ENCODE data around the gene TMEM54.
A peak's percentile ranks its signal among the peaks of the same experiment; 100 is the strongest.

TMEM54 gene

GRCh38 chr1:32900956-32901822 lies at the start of gene TMEM54:
TMEM54 (minus strand) TSS chr1:32901389; CDS start chr1:32901238, 151 bp downstream.
- H3K4me3 ChIP-seq (replicated peaks in 1 of 2; ENCODE audit: low read depth in 2 of 2, low read length in 2 of 2): peak within 1 kb of the TSS; percentile 64 to 65
- TF ChIP-seq CTCF (IDR thresholded peaks at IDR 0.05; ENCODE audit: low read depth, low read length): no peak
- no peak for DNase-seq (ENCODE audit: low read depth in 2 of 2)

- H3K4me3 ChIP-seq (replicated peaks in 1 of 2; ENCODE audit: low read depth in 2 of 2, low read length in 2 of 2): no peak overlapping the region
- no peak for DNase-seq (ENCODE audit: low read depth in 2 of 2)
- TF ChIP-seq CTCF (IDR thresholded peaks at IDR 0.05; ENCODE audit: low read depth, low read length): no peak
Measured at GRCh38 chr1:32949519-32949918, 48.3 kb upstream of the TMEM54 start.

DNA sequence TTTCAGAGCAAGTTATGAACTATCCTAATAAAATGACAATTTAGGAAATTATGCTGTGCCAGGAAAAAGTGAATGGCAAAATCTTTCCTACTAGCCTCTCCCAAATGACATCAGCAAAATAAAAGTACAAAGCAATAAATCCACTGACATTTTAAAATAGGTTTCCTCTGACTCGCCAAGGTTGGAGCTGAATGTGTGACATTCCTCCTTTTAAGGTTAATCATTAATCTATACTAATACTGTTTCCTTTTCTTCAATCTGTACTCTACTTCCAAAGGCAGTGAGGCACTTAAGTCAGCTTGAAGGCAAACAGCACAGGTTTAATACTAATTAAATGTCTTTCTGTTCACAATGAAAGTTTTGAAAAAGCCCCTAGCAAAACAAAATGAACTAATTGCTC lies 47.7 kb upstream of the TMEM54 start:
- DNase-seq (ENCODE audit: low read depth in 2 of 2): no peak
- H3K4me3 ChIP-seq (replicated peaks in 1 of 2; ENCODE audit: low read depth in 2 of 2, low read length in 2 of 2): no peak overlapping the region
- no peak for TF ChIP-seq CTCF (IDR thresholded peaks at IDR 0.05; ENCODE audit: low read depth, low read length)

- no peak overlapping the region for H3K4me3 ChIP-seq (replicated peaks in 1 of 2; ENCODE audit: low read depth in 2 of 2, low read length in 2 of 2)
- no peak for TF ChIP-seq CTCF (IDR thresholded peaks at IDR 0.05; ENCODE audit: low read depth, low read length)
- no peak for DNase-seq (ENCODE audit: low read depth in 2 of 2)
Measured at GRCh38 chr1:32948390-32948722, 47.2 kb upstream of the TMEM54 start.

- no peak for DNase-seq (ENCODE audit: low read depth in 2 of 2)
- no peak overlapping the region for H3K4me3 ChIP-seq (replicated peaks in 1 of 2; ENCODE audit: low read depth in 2 of 2, low read length in 2 of 2)
- no peak for TF ChIP-seq CTCF (IDR thresholded peaks at IDR 0.05; ENCODE audit: low read depth, low read length)
Measured at GRCh38 chr1:32947669-32948389, 46.6 kb upstream of the TMEM54 start.

- no peak overlapping the region for H3K4me3 ChIP-seq (replicated peaks in 1 of 2; ENCODE audit: low read depth in 2 of 2, low read length in 2 of 2)
- no peak for TF ChIP-seq CTCF (IDR thresholded peaks at IDR 0.05; ENCODE audit: low read depth, low read length)
- peak in 1 of 2 donors; percentile 43 for DNase-seq (ENCODE audit: low read depth in 2 of 2)
Measured at GRCh38 chr1:32946413-32946812, 45.2 kb upstream of the TMEM54 start.
